ENCODE results near the gene LRP1.

LRP1 gene

GRCh38 chr12:57087010-57087690 lies 41.1 kb upstream of the LRP1 start:
- H3K27ac ChIP-seq, result peak overlapping the region; percentile 97
- TF ChIP-seq CTCF (IDR thresholded peaks at IDR 0.05) (no peak), ZFX (IDR thresholded peaks at IDR 0.05; ENCODE audit: borderline replicate concordance) (no peak)

GRCh38 chr12:57087691-57088353 lies 40.5 kb upstream of the LRP1 start:
- peak overlapping the region; percentile 97 for H3K27ac ChIP-seq
- TF ChIP-seq CTCF (IDR thresholded peaks at IDR 0.05) (no peak), ZFX (IDR thresholded peaks at IDR 0.05; ENCODE audit: borderline replicate concordance) (no peak)

GRCh38 chr12:57088354-57089270 lies 39.7 kb upstream of the LRP1 start, which contains the start of gene NAB2:
Gene NAB2, plus strand, starts transcription at chr12:57089114. Its CDS starts 158 bp downstream, at chr12:57089272.
- no peak for TF ChIP-seq ZFX (IDR thresholded peaks at IDR 0.05; ENCODE audit: borderline replicate concordance)
- no peak for TF ChIP-seq CTCF (IDR thresholded peaks at IDR 0.05)

GRCh38 chr12:57089271-57090245 lies 38.7 kb upstream of the LRP1 start:
- TF ChIP-seq ZFX (IDR thresholded peaks at IDR 0.05; ENCODE audit: borderline replicate concordance) (no peak), CTCF (IDR thresholded peaks at IDR 0.05) (no peak)
- H3K27ac ChIP-seq, result peak overlapping the region; percentile 97

More at GRCh38 chr12:57088354-57089270, 39.7 kb upstream of the LRP1 start, which contains the start of gene NAB2:
- H3K27ac ChIP-seq, result peak within 1 kb of the TSS; percentile 97

GRCh38 chr12:57090490-57090889 lies 37.8 kb upstream of the LRP1 start:
- H3K27ac ChIP-seq, result peak overlapping the region; percentile 97
- TF ChIP-seq CTCF (IDR thresholded peaks at IDR 0.05) (no peak), ZFX (IDR thresholded peaks at IDR 0.05; ENCODE audit: borderline replicate concordance) (no peak)

DNA sequence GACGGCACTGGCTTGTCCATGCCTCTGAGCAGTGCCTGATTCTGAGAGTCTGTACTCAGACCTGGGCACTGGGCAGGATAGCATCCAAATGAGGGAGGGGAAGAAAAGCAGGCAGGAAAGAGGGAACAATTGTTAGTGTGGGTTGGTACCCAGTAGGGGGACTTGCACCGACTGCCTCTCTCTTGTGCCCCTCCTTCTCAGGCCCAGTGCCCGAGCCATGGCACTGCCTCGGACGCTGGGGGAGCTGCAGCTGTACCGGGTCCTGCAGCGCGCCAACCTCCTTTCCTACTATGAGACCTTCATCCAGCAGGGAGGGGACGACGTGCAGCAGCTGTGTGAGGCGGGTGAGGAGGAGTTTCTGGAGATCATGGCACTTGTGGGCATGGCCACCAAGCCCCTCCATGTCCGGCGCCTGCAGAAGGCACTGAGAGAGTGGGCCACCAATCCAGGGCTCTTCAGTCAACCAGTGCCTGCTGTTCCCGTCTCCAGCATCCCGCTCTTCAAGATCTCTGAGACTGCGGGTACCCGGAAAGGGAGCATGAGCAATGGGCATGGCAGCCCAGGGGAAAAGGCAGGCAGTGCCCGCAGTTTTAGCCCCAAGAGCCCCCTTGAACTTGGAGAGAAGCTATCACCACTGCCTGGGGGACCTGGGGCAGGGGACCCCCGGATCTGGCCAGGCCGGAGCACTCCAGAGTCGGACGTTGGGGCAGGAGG lies 37.2 kb upstream of the LRP1 start:
- H3K27ac ChIP-seq, result peak overlapping the region; percentile 97
- TF ChIP-seq CTCF (IDR thresholded peaks at IDR 0.05) (no peak), ZFX (IDR thresholded peaks at IDR 0.05; ENCODE audit: borderline replicate concordance) (no peak)

Data from 22Rv1 (cell line).